HG03025 (cell line): ENCODE data around the gene CLDN18.
A peak's percentile ranks its signal among the peaks of the same experiment; 100 is the strongest.

Source experiments
- ATAC-seq: cut with Tn5 transposase; IDR thresholded peaks from one replicate; pipeline ENCODE4 v1.9.1; 2021; ENCODE audit warnings: mild to moderate bottlenecking, moderate library complexity; ENCODE audit not compliant: unreplicated experiment, low FRiP score

Gene CLDN18

DNA sequence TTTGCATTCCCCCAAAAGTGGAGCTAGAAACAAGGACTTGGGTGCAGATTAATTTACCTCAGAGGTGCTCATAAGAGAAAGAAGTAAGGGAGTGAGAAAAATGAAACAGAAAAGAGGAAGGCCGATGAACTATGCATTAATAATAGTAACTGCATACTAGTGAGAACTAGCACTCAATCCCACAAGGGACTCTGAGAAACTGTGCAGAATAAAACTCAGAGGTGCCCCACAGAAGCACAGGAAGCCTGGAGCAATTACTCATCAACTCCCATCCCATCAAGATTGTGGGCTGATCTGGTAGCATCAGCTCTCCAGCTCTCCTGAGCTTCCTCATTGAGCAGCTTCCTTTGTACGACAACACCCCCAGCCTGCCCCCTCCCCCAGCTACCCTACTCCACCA is 50.8 kb downstream of the CLDN18 start:
- ATAC-seq = no peak

DNA sequence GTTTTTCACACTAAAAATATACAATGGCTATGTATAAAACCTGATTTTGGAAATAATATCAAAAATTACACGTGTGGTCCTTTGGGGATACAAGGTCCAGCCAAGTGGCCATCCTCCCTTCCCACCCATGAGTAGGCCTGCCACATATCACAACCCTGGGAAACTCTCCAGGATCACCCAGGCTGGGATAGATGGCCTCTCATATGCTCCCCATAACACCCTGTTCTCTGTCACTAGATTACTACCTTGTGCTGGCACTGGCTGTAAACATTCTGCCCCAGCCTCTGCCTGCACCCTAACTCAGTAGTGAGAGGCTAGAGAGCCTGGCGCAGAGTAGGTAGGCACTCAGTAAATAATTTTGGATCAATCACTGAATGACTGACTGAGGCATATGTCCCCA is 52.1 kb downstream of the CLDN18 start:
- ATAC-seq = no peak

DNA sequence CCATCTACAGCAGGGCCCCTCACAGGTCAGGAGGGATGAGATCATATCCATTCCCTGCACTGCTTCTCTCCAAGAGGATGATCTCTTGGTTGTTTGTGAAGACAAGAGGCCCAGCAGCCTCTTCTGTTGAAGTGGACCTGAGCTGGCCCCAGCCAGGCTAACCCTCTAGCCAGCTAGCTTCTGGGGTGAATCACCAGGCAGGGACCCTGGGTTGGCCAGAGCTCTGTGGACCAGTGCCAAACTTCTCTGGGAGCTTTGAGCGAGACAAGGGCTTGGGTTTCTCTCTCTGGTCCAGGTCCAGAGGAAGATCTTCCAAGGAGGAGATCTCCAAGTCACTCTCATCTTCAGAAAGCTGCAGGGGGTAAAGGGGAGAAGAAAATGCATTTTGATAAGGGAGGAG is 52.7 kb downstream of the CLDN18 start:
- ATAC-seq = no peak

DNA sequence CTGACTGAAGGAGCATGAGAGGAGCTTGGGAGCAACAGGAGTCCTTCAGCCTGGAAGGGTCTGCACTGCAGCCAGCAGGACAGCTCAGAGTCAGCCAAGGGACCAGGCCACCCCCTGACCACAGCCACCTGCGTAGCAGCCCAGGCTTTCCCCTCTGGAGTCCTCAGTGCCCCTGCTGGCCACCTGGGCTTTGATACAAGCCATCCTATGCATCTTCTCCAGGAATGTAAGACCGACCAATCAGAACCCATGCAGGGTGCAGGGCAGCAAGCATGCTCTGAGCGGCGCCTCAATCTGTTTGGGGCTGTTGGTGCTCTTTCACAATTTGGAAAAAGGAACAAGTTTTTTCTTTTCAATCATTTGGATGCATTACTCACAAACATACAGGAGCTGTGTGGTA is 53.5 kb downstream of the CLDN18 start:
- no peak for ATAC-seq

DNA sequence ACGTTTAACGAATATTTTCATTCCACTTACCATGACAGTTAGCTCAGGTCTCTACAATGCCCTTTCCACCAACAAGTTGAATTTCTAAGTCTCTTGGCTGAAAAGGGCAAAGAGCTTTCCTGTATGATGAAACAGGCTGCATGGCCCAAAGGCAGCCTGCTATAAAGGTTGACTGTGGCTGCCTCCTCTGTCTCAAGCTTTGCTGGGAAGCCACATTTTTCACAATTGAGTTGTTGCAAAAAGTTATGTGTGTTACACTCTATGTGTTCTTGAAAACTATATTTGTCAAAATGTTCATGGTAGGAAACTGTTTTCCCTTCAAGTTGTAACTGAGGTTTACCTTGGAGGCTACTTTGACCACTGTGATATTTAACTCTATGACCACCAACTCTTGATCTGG is 56.0 kb downstream of the CLDN18 start:
- ATAC-seq = no peak

DNA sequence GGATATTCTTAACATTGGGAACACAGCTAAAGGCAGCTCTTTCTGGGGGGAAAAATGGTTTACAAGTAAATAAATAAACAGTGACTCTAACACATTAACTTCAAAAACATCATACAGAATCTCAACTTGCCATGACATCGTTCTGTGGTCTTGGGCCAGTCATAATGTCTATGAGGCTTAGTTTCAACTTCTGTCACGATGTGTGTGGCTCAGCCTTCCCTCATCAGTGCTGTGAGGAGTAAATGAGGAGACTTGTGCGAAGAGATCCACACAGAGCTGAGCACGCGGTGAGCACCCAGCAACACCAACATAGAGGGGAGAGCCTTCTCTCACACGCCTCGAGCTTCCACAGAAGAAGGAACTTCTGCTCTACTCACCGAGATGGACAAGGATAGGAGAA is 56.4 kb downstream of the CLDN18 start:
- peak; percentile 71 for ATAC-seq

DNA sequence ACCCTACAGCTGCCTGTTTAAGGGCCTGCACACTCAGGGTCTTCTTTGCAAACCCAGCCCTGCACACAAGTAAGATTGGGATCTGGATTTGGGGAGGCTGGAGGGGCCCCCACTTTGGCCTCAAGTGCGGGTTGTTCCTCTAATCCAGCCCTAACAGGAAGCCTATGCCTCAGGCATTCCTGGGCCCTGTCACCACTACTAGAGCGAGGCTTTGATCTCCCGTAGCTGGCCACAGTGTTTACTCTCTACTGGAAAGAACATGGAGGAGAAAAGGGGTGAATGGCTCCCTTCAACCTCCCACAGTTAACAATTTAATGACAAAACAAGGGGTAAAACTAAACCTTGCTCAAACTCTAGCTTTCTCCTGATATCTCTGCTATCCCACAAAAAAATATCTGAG is 57.0 kb downstream of the CLDN18 start:
- ATAC-seq = no peak

DNA sequence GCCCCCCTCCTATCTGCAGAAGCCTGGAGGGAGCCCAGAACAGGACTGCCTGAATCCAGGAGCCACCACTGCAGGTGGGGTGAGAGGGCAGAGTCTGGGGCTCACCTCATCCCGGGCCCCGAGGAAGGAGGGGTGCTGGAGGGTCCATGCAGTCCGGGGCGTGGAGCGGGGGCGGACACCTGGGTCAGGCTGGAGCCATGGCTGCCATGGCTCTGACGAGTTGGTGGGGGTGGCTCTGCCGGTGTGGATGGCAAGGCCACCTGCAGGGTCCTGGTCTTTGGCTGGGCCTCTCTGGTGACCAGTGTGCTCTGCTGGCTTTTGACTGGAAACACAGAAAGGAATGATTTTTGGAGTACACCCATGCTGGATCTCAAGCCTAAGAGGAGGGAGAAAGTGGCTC is 58.1 kb downstream of the CLDN18 start:
- no peak for ATAC-seq

DNA sequence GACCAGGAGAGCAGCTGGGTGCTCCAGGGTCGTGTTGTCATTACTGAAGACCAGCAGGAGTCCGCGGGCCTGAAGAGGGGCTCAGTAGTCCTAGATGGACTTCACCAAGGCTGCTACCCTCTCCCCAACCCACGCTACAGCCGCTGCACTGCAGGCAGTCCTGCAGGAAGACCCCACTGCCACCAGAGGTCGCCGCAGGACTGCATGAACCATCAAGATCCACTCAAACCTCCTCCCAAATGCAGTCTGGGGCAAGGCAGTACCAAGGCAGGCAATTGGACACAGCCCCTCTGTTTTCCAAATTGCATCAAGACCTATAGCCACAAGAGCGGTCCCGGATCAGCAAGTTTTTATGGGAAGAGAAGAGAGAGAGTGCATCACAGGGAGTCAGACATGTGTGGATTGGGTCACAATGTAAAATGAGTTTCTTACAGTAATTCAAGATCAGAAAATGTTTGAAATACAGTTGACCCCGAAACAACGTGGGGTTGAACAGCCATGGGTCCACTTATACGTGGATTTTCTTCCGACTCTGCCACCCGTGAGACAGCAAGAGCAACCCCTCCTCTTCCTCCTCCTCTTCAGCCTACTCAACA is 58.7 kb downstream of the CLDN18 start:
- ATAC-seq = peak; percentile 64

DNA sequence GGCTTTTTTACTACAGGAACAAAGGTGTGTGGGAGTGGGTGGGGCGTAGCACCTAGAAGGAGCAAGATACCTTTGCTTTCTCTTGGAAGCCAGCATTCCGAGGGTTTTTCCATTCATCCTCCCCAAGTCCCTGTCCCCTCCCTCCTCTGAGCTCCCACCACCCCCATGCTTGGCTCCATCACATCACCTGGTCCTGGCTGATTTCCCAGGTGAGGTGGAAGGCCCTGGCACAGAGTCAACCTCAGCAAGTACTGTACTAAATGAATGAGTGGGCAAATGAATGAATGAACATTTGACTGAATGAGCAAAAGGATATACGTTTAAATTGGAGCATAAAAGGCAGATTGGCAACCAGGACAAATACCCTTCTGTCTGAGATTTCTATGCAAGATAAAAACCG is 60.0 kb downstream of the CLDN18 start:
- ATAC-seq = no peak

DNA sequence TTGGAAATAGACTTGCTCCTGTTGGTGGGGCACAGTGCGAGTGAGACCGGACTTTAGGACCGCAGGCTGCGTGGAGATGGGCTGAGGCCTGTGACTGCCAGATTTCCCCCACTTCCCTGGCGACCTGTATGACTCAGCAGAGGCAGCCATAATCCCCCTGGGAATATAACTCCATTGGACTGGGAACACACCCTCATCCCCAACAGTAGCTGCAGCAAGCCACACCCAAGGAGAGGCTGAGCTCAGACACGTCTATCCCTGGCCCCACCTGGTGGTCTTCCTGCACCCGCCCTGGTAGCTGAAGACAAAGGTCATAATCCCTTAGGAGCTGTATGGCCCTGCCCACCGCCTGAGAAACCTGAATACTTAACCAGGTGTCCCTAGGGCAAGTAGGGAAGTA is 62.8 kb downstream of the CLDN18 start:
- ATAC-seq = no peak

DNA sequence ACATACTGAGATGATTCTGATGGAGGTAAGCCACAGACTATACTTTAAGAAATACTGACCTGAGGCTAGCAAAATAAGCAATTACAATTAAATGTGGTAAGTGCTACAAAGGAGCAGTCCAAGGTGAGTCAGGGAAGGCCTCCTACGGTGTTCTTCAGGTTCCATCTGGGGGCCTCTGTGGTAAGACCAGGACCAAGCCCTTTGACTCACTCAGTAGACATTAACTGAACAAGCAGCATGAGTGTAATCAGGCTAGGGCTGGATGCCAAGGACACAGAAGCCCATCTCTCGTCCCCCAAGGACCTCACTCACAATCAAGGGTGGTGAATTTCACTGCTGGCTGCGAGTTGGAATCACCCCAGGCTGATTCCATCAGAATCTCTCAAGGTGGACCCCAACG is 68.1 kb downstream of the CLDN18 start:
- ATAC-seq = no peak

DNA sequence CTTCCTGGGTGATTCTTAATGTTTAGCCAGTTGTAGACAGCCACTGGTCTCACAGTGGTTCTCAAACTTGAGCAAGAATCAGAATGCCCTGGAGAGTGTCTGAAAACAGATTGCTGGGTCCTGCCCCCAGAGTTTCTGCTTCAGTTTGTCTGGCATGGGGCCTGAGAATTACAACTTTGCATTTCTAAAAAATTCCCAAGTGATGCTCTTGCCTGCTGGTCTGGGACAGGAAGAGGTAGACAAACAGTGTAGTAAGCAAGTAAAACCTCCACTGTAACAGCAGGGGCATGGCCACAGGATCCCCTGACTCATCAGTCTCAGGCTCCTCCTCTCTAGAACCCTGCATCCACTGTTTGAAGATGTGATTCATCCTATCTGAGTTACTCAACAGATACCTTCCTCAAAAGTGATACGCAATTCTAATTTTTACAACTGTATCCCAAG is 69.0 kb downstream of the CLDN18 start:
- ATAC-seq = no peak

DNA sequence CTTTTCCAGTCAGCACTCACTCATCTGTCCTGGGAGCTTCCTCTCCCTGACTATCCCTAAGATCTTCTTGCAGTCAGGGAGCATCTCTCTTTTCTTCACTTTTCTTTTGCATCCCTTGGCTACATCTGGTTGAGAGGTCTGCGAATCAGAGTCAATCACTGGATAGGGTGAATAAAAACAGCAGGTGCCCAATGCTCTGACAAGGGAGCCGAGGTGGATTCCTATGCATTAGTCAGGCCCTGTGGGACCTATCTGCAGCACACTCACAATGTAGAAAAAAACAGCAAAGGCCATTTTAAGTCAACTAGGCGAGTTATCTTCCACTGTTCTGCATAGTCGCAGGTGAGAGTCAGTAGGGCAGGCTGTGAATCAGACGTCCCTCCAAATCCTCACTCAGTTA is 69.9 kb downstream of the CLDN18 start:
- ATAC-seq = no peak

DNA sequence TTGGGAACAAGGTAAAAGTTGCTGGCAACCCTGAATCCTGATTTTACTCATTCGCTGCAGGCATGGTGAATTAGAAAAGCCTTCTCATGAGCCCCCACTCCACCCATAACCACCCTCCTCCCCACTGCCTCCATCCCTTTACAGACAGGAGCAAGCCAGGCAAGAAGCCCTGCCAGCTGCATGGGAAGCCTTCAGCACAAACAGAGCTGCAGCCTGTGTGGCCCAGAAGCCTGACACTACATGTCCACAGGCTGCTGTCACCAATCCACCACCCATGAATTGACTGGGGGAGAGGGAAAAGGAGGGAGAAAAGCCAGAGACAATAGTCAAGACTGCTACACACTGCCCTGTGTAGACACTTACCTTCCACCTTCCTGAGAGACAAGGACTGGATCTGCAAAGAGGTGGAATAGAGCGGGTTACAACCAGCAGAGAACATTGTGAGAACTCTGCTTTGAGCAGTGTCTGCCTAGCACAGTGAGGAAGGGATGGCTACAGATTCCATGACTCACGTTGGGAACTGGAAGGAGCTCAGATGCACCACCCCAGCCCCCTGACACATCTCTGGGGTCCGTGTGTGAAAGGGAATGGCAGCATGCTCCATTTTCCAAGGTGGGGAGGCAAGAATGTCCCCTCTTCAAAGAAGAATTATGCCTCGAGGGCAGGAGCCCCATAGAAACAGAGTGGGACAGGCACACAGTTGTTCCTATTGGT is 71.6 kb downstream of the CLDN18 start:
- no peak for ATAC-seq

DNA sequence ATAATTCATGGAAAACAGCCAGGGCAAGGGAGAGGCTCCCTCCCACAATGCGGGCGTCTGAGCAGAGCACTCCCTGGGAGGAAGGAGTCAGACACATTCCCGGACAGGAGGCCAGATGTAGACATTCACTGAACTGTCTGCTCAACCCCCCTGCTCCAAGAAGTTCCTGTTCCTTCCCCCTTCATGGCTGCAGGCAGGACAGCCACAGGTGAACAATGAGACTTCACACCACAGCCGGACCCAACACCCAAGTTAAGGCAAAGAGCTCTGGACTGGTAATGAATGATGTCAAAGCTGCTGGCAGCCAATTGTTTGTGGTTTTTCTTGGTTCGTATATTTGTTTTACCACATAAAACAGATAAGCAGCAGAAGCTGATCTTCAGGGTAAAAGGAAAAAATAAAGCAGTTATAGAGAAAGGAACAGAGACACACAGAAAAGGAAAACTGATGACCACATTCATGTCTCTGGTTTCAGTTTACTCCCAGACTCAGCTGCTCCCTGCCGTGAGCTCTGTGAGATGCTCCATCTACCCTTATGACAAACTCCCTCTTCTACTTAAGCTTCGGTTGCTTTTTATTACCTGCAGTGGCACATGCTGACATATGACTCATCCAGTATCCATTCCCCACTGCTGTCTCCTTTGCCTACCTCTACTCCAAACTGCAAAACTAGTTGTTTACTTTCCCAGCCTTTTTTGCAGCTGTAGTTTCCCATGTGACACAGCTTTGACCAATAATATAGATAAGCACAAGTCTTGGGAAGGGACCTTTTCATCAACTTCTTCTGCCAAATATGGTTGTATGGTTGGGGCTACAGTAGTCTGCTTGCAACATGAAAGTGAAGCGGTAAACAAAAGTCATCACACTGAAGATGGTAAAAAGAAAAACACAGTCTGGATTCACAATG is 72.4 kb downstream of the CLDN18 start:
- no peak for ATAC-seq

DNA sequence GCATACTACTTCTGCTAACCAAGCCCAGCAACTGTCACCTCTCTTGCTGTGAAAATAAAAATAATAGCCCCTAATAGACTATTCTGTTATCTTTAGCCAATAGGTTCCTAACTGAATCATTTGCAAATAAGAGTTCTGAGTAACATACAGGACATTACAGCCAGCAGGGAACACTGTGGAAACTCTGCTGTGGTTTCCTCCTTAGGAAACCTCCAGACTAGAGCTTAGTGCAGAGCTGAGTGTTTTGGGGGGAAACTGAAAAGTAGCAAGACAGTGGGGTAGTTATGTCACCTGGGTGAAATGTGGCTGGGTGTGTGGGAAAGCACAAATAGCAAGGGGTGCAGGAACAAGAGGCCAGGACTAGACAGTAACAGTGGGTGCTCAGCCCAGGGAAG is 73.0 kb downstream of the CLDN18 start:
- ATAC-seq = no peak
